CD4-positive, CD25-positive, alpha-beta regulatory T cell (primary cell): ENCODE results near the gene ZBTB25. TPM values are rescaled to one million over a fixed set of nuclear protein-coding genes. Genes with fewer than 3 reads are reported as not detected.

Source experiments
- ATAC-seq, 2 donors: fragments of 150-1000 bp; cut with Tn5 transposase; one replicate each; pipeline ENCODE4 v1.10.0; 2021; ENCODE audit warnings: low read depth in 2 of 2, moderate number of reproducible peaks in 2 of 2, moderate library complexity in 1 of 2
- DNase-seq, 3 donors: peaks; one replicate each; pipeline versions ENCODE4 v3.0.0 to v3.0.0-alpha.2; 2012 to 2022; ENCODE audit warnings: mixed read lengths in 1 of 3
- H3K27ac ChIP-seq: one replicate; pipeline ENCODE4 v1.7.0; 2013; ENCODE audit warnings: mild to moderate bottlenecking, low read length; ENCODE audit not compliant: insufficient read depth, poor library complexity, severe bottlenecking
- H3K27me3 ChIP-seq: one replicate; pipeline ENCODE4 v1.7.0; 2013; ENCODE audit warnings: low read length; ENCODE audit not compliant: control insufficient read depth, insufficient read depth
- H3K36me3 ChIP-seq: one replicate; pipeline ENCODE4 v1.7.0; 2013; ENCODE audit warnings: mild to moderate bottlenecking, low read length, moderate library complexity; ENCODE audit not compliant: control insufficient read depth, insufficient read depth
- H3K4me1 ChIP-seq: 2 replicates; pipeline ENCODE4 v1.7.0; 2013; ENCODE audit warnings: mild to moderate bottlenecking, low read length; ENCODE audit not compliant: insufficient read depth, control insufficient read depth, poor library complexity, severe bottlenecking
- H3K4me3 ChIP-seq: one replicate; pipeline ENCODE4 v1.7.0; 2013; ENCODE audit warnings: low read depth, mild to moderate bottlenecking, low read length, moderate library complexity
- H3K9me3 ChIP-seq, 2 experiments: 1 replicate in 1 of 2; 2 replicates in 1 of 2; pipeline ENCODE4 v1.7.0; 2013; ENCODE audit warnings: low read length in 2 of 2, mild to moderate bottlenecking in 1 of 2, moderate library complexity in 1 of 2; ENCODE audit not compliant: control insufficient read depth in 2 of 2
- H3K27ac Mint-ChIP-seq, 3 donors: one replicate each; pipeline ENCODE4 v1.8.0; 2020 to 2022; ENCODE audit warnings: mild to moderate bottlenecking in 3 of 3, mixed read lengths in 3 of 3, moderate library complexity in 2 of 3
- H3K27me3 Mint-ChIP-seq: one replicate; pipeline ENCODE4 v1.8.0; 2022; ENCODE audit warnings: mild to moderate bottlenecking, mixed read lengths
- H3K36me3 Mint-ChIP-seq: one replicate; pipeline ENCODE4 v1.8.0; 2020; ENCODE audit warnings: mixed read lengths
- H3K4me1 Mint-ChIP-seq, 4 donors: one replicate each; pipeline ENCODE4 v1.8.0; 2020 to 2022; ENCODE audit warnings: mixed read lengths in 4 of 4, mild to moderate bottlenecking in 1 of 4
- H3K4me3 Mint-ChIP-seq, 4 donors: one replicate each; pipeline ENCODE4 v1.8.0; 2020 to 2022; ENCODE audit warnings: mild to moderate bottlenecking in 4 of 4, mixed read lengths in 4 of 4, moderate library complexity in 3 of 4
- H3K9me3 Mint-ChIP-seq, 7 donors: one replicate each; pipeline ENCODE4 v1.8.0; 2020 to 2022; ENCODE audit warnings: mixed read lengths in 7 of 7, mild to moderate bottlenecking in 3 of 7, moderate library complexity in 2 of 7
- polyA plus RNA-seq, 4 donors: library from polyadenylated mRNA; unstranded; fragments of 300-500 nt; fragmentation: Illumina TruSeq; gene quantifications; one replicate each; pipeline ENCODE4 v1.2.3, GENCODE V29; 2021
- total RNA-seq: library from RNA; stranded (reverse); gene quantifications from one replicate; pipeline ENCODE4 v1.2.3, GENCODE V29; 2022

ZBTB25 gene
- total and polyA plus RNA-seq, 5 donors from 2014 or later, result 34.8 to 78.0 (median 39.1) TPM

- Histone ChIP-seq H3K36me3 (peaks cover 27% of the 10 kb centered on the region), H3K27ac (no peak overlapping the region), H3K9me3 (no peaks in the 10 kb centered on the region), H3K4me3 (no peak overlapping the region), H3K27me3 (no peaks in the 10 kb centered on the region), H3K4me1 (no peaks in the 10 kb centered on the region)
- DNase-seq (no peak), ATAC-seq (no peak)
- H3K27me3 Mint-ChIP-seq, result no peaks in the 10 kb centered on the region
- no peaks in the 10 kb centered on the region for H3K9me3 Mint-ChIP-seq
- peaks cover 35% of the 10 kb centered on the region for H3K36me3 Mint-ChIP-seq
- H3K27ac Mint-ChIP-seq, result no peak overlapping the region
- peaks cover 0 to under 1% (median 0%) of the 10 kb centered on the region in 4 donors for H3K4me1 Mint-ChIP-seq
- H3K4me3 Mint-ChIP-seq, result no peak overlapping the region
Measured at GRCh38 chr14:64412237-64412636, 91.4 kb downstream of the ZBTB25 start.

GRCh38 chr14:64411001-64411400 is 92.6 kb downstream of the ZBTB25 start:
- Mint-ChIP-seq H3K4me1 (peaks cover 0 to 4% (median 2%) of the 10 kb centered on the region in 4 donors), H3K27me3 (no peaks in the 10 kb centered on the region), H3K36me3 (peaks cover 33% of the 10 kb centered on the region), H3K27ac (no peak overlapping the region), H3K9me3 (no peaks in the 10 kb centered on the region), H3K4me3 (no peak overlapping the region)
- Histone ChIP-seq H3K4me1 (no peaks in the 10 kb centered on the region), H3K27ac (no peak overlapping the region), H3K4me3 (no peak overlapping the region), H3K27me3 (no peaks in the 10 kb centered on the region), H3K36me3 (peaks cover 23% of the 10 kb centered on the region), H3K9me3 (no peaks in the 10 kb centered on the region)
- DNase-seq (no peak), ATAC-seq (no peak)

- H3K36me3 Mint-ChIP-seq, result peaks cover 31% of the 10 kb centered on the region
- Histone ChIP-seq H3K4me1 (no peaks in the 10 kb centered on the region), H3K36me3 (peaks cover 15% of the 10 kb centered on the region), H3K27ac (no peak overlapping the region), H3K27me3 (no peaks in the 10 kb centered on the region), H3K4me3 (no peak overlapping the region), H3K9me3 (no peaks in the 10 kb centered on the region)
- no peaks in the 10 kb centered on the region for H3K27me3 Mint-ChIP-seq
- no peak overlapping the region for H3K4me3 Mint-ChIP-seq
- no peak for ATAC-seq
- no peaks in the 10 kb centered on the region for H3K9me3 Mint-ChIP-seq
- no peak for DNase-seq
- H3K27ac Mint-ChIP-seq, result peak overlapping the region in 2 of 3 donors; percentile 32 to 56
- H3K4me1 Mint-ChIP-seq, result peaks cover 4 to 8% (median 5%) of the 10 kb centered on the region in 4 donors
Measured at GRCh38 chr14:64410084-64410774, 93.4 kb downstream of the ZBTB25 start.

- no peaks in the 10 kb centered on the region for H3K9me3 ChIP-seq
- Mint-ChIP-seq H3K36me3 (peaks cover 29% of the 10 kb centered on the region), H3K27ac (no peak overlapping the region), H3K4me1 (peaks cover 4 to 10% (median 7%) of the 10 kb centered on the region in 4 donors), H3K4me3 (no peak overlapping the region), H3K27me3 (no peaks in the 10 kb centered on the region), H3K9me3 (no peaks in the 10 kb centered on the region)
- no peaks in the 10 kb centered on the region for H3K27me3 ChIP-seq
- no peak overlapping the region for H3K27ac ChIP-seq
- no peak for ATAC-seq
- peaks cover 14% of the 10 kb centered on the region for H3K36me3 ChIP-seq
- no peak for DNase-seq
- no peak overlapping the region for H3K4me3 ChIP-seq
- no peaks in the 10 kb centered on the region for H3K4me1 ChIP-seq
Measured at GRCh38 chr14:64409126-64409920, 94.3 kb downstream of the ZBTB25 start.

- Histone ChIP-seq H3K4me3 (no peak overlapping the region), H3K27ac (no peak overlapping the region), H3K4me1 (no peaks in the 10 kb centered on the region), H3K36me3 (peaks cover 12% of the 10 kb centered on the region), H3K9me3 (no peaks in the 10 kb centered on the region), H3K27me3 (no peaks in the 10 kb centered on the region)
- no peak for ATAC-seq
- Mint-ChIP-seq H3K27ac (no peak overlapping the region), H3K27me3 (no peaks in the 10 kb centered on the region), H3K4me1 (peaks cover 4 to 13% (median 10%) of the 10 kb centered on the region in 4 donors), H3K4me3 (no peak overlapping the region), H3K9me3 (no peaks in the 10 kb centered on the region), H3K36me3 (peaks cover 34% of the 10 kb centered on the region)
- DNase-seq, result no peak
Measured at GRCh38 chr14:64407329-64407728, 96.3 kb downstream of the ZBTB25 start.

DNA sequence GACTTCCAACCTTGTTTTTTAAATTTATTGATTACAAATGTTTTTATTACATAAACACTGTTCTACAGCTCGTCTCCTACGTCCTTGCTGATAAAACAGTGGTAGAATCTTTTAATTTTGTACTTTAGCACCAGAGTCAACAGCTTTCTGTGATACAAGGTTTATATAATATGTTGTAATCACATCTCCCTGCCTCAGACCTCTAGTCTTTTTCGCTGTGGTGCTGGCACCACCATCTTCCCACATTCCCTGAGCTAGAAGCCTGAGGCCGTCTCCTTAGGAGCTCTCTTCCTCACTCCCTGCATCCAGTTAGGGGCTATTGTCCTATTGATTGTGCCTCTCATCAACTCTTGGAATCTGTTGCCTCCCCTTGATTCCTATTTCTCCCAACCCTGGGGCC is 98.3 kb downstream of the ZBTB25 start:
- no peak for ATAC-seq
- peak overlapping the region in 1 of 3 donors; percentile 38 for H3K27ac Mint-ChIP-seq

DNA sequence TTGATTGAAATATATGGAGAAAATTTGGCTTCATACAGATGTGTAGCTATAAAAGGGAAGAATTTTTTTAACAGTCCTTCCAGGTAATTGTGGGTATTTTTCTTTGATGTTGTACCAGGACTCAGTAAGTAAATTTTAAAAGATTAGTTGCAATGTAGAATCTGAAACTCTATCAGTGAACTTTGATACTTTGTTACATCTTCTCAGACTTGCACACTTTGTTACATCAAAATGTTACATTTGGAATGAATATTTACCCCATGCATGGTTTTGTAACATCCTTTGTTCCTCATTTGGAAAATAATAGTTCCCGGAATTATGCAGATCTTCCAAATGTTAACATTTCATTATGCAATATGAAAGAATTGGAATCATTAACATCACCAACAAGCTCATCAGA is 101.7 kb downstream of the ZBTB25 start:
- H3K4me3 ChIP-seq, result no peak overlapping the region
- Mint-ChIP-seq H3K4me1 (peaks cover 4 to 17% (median 12%) of the 10 kb centered on the region in 4 donors), H3K27me3 (no peaks in the 10 kb centered on the region), H3K4me3 (no peak overlapping the region), H3K27ac (no peak overlapping the region), H3K9me3 (no peaks in the 10 kb centered on the region), H3K36me3 (peaks cover 30% of the 10 kb centered on the region)
- no peak overlapping the region for H3K27ac ChIP-seq
- no peaks in the 10 kb centered on the region for H3K9me3 ChIP-seq
- ATAC-seq (no peak), DNase-seq (no peak)
- H3K27me3 ChIP-seq, result no peaks in the 10 kb centered on the region
- H3K4me1 ChIP-seq, result no peaks in the 10 kb centered on the region
- peaks cover 5% of the 10 kb centered on the region for H3K36me3 ChIP-seq

More for the DNA sequence above, 98.3 kb downstream of the ZBTB25 start:
- Mint-ChIP-seq H3K36me3 (peaks cover 34% of the 10 kb centered on the region), H3K4me3 (no peak overlapping the region), H3K9me3 (no peaks in the 10 kb centered on the region), H3K4me1 (peaks cover 4 to 14% (median 12%) of the 10 kb centered on the region in 4 donors), H3K27me3 (no peaks in the 10 kb centered on the region)
- no peak overlapping the region for H3K4me3 ChIP-seq
- no peak for DNase-seq
- no peaks in the 10 kb centered on the region for H3K27me3 ChIP-seq
- peaks cover 5% of the 10 kb centered on the region for H3K36me3 ChIP-seq
- no peaks in the 10 kb centered on the region for H3K9me3 ChIP-seq
- H3K4me1 ChIP-seq, result no peaks in the 10 kb centered on the region
- no peak overlapping the region for H3K27ac ChIP-seq
